NCI-H2029 treated with DMSO at 0.1 percent for 48 hours (cell line): ENCODE results near the gene CFB.
"Not testable (repeated sequence)": the region's sequence is repeated elsewhere in the genome, so short reads cannot be mapped to it uniquely, and the experiment has no call there.

Experiments used
- DNase-seq: peaks from one replicate; lab custom pipeline; 2025; lab: John Stamatoyannopoulos, UW

CFB gene

DNA sequence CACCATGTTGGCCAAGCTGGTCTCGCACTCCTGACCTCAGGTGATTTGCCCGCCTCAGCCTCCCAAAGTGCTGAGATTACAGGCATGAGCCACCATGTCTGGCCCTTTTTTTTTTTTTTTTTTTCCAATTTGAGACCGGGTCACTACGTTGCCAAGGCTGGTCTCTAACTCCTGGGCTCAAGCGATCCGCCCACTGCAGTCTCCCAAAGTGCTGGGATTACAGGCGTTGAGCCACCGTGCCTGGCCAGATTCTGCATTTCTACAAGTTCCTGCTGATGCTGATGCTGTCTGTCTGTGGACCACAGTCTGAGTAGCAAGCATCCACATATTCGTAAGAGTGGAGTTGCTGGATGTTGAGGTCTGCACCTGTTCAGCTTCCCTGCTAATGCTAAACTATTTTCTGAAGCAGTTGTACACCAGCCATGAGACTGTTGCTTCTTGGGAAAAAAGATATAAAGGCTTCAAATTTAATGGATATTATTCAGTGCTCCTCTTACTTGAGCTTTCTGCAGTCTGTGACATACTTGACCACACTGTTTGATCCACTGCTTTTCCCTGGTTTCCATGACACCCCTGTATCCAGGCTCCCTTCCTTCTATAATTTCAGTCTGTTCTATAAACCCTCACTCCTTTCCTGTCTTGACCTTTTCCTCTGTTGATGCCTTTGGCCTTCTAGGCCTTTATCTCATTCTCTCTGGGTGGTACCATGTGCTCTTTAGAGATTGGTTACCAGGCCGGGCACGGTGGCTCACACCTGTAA lies 33.9 kb upstream of the CFB start:
- DNase-seq = no peak

DNA sequence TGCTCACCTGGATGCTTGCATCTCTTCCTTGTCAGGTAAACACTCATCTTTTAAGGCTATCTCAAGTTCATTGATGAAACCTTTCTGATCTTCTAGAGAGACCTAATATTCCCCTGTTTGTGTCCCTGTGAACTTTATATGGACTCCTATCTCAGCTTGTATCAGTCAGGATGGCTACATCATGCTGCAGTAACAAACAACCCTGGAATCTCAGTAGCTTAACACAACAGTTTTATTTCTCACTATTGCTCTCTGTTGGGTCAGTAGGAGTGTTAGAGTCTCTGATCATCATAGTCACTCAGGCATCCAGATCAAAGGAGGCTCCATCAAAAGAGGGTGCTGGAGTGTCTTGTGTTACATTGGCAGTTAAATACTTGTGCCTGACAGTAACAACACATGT lies 30.5 kb upstream of the CFB start:
- DNase-seq = no peak

DNA sequence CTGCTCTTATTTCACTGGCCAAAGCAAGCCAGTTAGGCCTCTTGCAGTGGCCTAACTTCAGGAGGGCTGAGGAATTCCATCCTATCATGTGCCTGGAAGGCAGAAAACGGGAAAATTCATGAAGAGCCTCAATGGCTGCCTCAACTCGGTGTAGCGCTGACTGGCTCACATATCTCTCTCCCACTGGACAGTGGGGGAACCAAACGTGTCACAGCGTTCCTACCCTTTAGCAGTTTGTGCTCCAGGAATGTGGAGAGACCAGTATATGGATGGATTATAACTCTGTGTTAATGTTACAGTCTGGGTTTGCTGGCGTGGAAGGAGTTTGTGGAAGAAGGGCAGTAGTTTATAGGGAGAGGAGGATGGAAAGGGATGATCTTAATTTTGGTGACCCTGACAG lies 30.1 kb upstream of the CFB start:
- no peak for DNase-seq

DNA sequence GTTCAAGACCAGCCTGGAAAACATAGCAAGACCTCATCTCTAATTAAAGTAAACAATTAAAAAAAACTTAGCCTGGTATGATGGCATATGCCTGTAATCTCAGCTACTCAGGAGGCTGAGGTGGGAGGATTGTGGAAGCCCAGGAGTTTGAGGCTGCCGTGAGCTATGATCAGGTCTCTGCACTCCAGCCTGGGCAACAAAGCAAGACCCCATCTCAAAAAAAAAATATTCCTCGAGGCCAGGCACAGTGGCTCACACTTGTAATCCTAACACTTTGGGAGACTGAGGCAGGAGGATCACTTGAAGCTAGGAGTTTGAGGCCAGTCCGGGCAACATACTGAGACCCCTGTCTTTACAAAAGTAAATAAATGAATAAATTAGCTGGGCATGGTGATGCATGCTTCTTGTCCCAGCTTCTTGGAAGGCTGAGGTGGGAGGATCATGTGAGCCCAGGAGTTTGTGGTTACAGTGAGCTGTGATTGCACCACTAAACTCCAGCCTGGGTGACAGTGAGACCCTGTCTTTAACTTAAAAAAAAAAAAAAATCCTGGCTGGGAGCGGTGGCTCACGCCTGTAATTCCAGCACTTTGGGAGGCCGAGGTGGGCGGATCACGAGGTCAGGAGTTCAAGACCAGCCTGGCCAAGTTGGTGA lies 27.7 kb upstream of the CFB start:
- DNase-seq = no peak

DNA sequence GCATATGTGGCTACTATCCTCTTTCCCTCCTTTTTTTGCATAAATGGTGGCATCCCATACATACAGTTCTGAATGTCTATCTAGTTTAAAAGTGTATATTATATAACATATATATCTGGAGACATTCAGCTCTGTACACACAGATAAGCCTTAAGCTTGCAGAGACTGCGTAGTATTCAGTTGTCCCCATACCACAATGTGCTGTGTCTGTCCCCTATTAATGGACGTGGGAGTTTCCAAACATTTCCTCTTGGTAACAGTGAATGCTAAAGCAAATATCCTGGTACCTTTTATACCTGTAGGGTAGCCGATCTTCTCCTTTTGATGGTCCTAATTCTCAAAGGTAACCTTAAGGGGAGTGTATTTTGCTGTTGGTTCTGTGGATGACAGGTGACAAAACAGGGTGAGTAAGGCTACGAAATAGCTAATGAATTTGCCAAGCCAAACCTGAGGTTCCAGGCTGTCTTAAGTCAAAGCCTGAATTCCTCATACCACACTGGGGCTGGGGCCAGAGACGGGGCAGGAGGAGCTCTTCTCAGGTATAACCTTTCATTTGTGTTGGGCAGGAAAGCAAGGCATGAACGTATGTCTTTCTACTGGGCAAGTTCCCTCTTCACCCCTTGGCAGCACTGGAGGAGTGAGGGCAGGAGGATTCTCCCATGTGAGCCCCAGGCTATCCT lies 26.1 kb upstream of the CFB start:
- no peak for DNase-seq

DNA sequence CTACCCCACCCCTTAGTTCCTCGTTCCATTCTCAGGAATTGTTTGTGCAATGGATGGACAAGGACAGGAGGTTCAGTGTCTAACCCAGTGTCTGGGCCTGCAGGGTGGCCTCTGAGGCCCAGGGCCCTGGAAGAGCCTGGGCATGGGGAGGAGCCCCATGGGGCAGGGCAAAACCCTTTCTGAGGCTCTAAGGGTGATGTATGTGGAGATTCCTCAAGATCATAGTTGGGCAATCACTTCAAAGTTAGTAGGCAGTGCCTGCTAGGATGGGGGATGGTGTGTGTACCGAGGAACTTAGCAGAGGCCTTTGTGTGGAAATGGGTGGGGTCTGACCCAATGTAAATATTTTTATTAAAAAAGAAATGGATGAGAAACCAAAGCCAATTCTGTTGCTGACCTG lies 25.1 kb upstream of the CFB start:
- DNase-seq = no peak

DNA sequence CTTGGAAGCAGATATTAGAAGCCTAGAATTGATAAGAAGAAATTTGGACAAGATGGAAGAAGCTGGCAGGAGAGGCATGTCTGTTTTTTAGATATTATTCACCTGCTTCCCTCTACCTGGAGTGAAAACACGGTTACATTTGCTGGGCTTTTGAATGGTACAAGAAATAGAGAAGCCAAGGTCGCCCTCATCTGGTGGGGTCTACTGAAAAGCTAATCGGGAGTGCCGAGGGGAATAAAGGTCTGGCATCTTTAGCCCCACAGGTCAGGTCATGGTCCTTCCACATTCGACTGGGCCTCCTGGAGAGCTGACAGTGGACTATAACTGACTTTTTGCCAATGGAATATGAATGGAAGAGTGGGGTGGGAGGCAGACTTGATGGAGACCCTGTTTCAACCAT lies 23.0 kb upstream of the CFB start:
- DNase-seq = no peak

DNA sequence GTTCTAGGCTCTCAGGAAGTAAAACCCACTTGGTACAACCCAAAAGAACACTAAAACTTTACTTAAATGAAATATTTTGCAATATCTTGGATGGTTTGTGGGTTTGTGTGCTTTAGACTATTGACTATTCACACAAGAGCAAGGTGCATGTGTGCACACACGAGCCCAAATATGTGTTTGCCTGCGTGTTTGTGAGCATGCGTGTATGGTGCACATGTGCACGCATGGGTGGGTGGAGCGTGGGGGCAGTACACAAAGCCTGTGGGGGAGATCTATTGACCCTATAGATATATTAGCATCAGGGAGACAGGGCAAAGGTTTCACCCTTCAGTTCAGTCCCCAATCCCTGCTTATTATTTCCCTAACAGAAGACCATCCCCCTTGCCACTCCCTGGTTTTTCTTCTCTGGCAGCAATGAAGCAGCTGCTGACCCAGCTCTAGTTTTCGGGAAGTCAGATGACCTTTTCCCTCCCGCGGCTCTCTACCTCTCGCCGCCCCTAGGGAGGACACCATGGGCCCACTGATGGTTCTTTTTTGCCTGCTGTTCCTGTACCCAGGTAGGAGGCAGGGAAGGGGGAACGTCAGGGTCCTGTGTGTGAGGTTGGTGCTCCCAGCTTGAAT lies 18.5 kb upstream of the CFB start, which contains the start of gene C2:
Gene C2, plus strand, starts transcription at position 476 of the 621 bp plus-strand sequence. Its CDS starts 36 bp downstream, at position 512.
- no peak for DNase-seq

DNA sequence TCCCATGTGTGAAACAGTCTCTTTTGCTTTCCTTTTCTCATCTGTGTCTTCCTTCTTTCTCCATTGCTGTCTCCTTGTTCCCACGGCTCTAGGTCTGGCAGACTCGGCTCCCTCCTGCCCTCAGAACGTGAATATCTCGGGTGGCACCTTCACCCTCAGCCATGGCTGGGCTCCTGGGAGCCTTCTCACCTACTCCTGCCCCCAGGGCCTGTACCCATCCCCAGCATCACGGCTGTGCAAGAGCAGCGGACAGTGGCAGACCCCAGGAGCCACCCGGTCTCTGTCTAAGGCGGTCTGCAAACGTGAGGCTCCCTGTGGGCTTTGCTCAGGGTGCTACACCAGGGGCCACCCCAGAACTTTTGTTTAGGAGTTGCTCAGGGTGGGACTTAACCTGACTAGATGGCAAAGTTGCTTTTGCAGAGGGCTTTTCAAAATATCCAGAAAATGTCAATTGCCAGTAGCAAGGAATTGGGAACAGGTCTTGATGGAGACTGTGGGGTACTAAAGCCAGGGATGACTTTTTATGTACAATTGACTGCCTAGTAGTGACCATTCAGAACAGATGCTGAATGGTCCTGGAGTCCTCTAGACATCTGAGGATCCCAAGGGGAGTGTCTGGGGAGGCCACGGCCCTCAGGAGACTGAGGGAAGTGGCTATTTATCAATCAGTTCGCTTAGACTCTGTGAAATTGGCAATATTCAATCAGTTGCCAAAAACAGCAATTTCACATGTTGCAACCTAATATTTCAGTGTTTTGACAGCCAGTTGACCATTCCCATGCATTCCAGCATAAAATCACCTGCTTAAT lies 17.8 kb upstream of the CFB start:
- DNase-seq = no peak

DNA sequence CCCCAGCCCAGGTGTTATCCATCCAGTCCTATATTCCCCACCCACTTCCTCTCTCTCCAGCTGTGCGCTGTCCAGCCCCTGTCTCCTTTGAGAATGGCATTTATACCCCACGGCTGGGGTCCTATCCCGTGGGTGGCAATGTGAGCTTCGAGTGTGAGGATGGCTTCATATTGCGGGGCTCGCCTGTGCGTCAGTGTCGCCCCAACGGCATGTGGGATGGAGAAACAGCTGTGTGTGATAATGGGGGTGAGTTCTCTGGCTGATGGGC lies 17.3 kb upstream of the CFB start:
- DNase-seq = no peak

DNA sequence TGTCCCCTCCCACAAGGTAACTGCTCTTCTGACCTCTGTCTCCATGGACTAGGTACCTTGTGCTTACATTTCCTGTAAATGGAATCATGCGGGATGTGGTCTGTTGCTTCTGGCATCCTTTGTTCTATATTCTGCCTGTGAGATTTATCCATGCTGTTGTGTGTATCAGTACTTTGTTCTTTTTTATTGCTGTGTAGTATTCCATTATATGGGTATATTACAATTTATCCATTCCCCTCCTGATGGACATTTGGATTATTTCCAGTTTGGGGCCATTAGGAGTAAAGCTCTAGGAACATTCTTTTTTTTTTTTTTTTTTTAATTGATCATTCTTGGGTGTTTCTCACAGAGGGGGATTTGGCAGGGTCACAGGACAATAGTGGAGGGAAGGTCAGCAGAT lies 14.9 kb upstream of the CFB start:
- no peak for DNase-seq

DNA sequence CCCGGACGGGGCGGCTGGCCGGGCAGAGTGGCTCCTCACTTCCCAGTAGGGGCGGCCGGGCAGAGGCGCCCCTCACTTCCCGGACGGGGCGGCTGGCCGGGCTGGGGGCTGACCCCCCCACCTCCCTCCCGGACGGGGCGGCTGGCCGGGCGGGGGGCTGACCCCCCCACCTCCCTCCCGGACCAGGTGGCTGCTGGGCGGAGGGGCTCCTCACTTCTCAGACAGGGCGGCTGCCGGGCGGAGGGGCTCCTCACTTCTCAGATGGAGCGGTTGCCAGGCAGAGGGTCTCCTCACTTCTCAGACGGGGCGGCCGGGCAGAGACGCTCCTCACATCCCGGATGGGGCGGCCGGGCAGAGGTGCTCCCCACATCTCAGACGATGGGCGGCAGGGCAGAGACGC lies 13.8 kb upstream of the CFB start:
- DNase-seq = not testable (repeated sequence)

DNA sequence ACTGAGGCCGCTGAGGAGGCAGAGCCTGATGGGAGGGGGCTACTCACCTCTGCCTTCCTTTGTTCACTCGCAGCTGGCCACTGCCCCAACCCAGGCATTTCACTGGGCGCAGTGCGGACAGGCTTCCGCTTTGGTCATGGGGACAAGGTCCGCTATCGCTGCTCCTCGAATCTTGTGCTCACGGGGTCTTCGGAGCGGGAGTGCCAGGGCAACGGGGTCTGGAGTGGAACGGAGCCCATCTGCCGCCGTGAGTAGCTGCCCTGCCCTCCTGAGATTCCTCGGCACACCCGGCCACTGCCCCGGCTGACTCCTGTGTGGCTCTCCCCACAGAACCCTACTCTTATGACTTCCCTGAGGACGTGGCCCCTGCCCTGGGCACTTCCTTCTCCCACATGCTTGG lies 12.4 kb upstream of the CFB start:
- DNase-seq = no peak

DNA sequence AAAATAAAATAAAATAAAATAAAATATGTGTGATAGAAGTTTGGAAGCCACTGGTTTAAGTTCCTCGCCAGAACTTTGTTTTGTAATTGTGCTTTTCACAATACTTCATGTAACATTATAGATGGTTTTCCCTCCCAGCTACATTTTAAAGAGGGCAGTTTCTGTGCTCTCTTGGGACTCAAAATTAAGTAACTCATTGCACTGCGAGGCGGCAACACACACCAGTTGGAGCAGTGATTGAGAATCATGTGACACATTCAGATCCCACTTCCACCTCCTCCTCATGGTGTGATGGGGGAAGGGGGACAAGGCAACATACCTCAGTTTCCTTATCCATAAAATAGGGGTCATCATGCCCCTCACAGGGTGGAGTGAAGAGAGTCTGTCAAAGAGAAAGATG lies 10.9 kb upstream of the CFB start:
- DNase-seq = no peak

DNA sequence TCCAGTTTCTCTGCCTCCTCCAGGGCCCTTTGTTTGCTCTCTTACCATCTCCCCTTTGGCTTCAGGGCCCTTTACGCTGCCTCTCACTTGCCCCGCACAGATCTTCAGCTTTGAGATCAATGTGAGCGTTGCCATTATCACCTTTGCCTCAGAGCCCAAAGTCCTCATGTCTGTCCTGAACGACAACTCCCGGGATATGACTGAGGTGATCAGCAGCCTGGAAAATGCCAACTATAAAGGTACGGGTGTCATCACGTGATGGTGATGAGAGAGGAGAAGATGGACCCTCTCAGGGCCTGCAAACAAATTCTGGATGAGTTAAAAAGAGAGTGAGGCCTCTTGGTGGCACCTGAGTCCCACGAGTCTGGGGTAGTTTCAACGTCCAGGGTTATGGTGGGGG lies 10.1 kb upstream of the CFB start:
- no peak for DNase-seq

DNA sequence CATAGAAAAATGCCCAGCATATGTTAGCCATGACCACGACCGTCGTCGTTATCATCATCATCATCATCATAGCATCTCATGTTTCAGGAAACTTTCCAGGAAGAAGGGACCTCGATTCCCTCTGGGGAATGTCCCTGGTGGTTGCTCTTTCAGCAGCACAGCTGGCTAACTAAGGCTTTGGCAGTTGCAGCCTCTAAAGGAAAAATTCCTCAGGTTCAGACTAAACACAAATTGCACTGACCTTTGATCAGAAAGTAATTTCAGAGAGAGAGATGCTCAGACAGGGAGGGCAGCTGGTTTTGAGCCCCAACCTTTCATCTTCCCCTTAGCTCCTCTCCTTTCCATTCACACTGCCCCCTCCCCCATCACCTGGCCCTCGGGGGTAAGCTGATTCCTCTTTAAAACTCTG lies 5.6 kb upstream of the CFB start:
- no peak for DNase-seq

DNA sequence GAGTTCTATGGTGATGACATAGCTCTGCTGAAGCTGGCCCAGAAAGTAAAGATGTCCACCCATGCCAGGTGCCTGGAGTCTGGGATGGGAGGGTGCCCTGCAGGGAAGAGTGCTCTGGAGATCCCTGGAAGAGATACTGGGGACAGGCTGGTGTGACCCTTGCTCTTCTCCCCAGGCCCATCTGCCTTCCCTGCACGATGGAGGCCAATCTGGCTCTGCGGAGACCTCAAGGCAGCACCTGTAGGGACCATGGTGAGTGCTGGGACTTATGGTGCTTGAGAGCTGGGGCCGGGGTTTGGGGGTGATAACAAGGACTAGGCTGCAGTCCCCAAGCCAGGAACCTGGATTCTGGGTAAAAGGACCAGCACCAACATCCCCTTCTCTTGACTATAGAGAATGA lies 2.2 kb upstream of the CFB start:
- DNase-seq = no peak

DNA sequence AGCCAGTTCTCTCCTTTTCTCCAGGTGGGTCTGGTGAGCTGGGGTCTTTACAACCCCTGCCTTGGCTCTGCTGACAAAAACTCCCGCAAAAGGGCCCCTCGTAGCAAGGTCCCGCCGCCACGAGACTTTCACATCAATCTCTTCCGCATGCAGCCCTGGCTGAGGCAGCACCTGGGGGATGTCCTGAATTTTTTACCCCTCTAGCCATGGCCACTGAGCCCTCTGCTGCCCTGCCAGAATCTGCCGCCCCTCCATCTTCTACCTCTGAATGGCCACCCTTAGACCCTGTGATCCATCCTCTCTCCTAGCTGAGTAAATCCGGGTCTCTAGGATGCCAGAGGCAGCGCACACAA lies 765 bp upstream of the CFB start:
- no peak for DNase-seq

DNA sequence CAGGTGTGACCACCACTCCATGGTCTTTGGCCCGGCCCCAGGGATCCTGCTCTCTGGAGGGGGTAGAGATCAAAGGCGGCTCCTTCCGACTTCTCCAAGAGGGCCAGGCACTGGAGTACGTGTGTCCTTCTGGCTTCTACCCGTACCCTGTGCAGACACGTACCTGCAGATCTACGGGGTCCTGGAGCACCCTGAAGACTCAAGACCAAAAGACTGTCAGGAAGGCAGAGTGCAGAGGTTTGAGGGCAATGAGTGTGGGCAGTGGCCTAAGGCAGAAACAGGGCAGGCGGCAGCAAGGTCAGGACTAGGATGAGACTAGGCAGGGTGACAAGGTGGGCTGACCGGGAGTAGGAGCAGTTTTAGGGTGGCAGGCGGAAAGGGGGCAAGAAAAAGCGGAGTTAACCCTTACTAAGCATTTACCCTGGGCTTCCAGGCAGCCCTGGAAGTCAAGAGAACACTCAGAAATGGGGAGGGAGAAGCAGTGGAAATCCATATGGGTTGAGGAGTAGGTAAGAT lies 533 bp downstream of the CFB start:
- DNase-seq = no peak

DNA sequence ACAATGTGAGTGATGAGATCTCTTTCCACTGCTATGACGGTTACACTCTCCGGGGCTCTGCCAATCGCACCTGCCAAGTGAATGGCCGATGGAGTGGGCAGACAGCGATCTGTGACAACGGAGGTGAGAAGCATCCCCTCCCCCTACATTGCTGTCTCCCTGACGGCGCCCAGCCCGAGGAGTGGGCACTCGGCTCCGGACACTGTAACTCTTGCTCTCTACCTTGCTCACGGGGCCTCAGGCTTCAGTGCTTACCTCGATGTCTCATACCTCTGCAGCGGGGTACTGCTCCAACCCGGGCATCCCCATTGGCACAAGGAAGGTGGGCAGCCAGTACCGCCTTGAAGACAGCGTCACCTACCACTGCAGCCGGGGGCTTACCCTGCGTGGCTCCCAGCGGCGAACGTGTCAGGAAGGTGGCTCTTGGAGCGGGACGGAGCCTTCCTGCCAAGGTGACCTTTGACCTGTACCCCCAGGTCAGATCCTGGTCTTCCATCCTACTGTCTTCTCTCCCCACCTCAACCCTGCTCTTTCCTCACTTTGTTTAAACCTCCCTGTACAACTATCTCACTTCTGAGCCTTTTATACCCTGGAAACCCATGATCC lies 1.3 kb downstream of the CFB start:
- DNase-seq = no peak

DNA sequence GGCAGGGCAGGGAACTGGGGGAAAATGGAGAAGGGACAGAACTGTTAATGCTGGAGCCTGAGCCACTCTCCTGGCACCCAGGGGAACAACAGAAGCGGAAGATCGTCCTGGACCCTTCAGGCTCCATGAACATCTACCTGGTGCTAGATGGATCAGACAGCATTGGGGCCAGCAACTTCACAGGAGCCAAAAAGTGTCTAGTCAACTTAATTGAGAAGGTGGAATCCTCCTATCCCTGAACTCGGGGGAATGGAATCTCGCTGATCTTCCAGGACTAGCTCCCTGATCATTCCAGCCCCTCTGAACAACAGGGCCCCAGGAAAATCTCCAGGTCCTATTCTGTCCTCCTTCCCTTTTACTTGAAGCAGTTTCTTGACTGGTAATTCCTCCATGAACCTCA lies 2.0 kb downstream of the CFB start:
- no peak for DNase-seq

DNA sequence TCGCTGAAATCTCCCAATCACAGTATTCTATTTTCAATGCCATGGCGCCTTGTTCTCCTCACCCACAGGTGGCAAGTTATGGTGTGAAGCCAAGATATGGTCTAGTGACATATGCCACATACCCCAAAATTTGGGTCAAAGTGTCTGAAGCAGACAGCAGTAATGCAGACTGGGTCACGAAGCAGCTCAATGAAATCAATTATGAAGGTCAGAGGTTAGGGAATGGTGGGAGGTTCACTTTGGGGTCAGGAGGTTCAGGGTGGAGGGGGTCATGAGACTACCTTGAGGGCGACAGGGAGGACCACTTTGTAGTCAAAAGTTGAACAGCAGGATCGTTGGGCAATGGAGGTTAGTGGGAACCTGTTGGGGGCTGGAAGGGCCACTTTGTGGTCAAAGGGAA lies 2.4 kb downstream of the CFB start:
- DNase-seq = no peak
